HG02938 (cell line): Measurements from ENCODE around the gene FBXO2.
A peak's percentile ranks its signal among the peaks of the same experiment; 100 is the strongest.

ENCODE experiments used
- ATAC-seq: cut with Tn5 transposase; IDR thresholded peaks from one replicate; pipeline ENCODE4 v1.9.1; 2021; ENCODE audit warnings: mild to moderate bottlenecking, moderate library complexity; ENCODE audit not compliant: unreplicated experiment

Gene FBXO2

DNA sequence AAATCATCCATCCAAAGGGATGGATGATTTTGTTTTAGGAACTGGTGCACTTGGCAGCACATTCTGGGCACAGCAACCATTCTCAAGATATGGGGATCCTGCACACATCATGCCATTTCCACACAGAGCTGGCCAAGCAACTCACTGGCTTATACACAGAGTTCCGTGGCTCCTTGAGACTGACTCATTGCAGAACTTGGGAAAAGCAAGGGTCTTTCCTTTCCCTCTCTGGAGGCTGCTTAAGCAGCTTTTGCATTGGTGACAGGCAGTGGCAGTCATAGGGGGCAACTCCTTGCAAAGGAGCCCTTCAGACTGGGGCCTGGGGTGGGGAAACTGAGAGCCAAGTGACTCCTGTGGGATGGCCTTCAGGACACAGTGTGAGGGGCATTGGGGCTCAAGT is 28.6 kb upstream of the FBXO2 start:
- no peak for ATAC-seq

DNA sequence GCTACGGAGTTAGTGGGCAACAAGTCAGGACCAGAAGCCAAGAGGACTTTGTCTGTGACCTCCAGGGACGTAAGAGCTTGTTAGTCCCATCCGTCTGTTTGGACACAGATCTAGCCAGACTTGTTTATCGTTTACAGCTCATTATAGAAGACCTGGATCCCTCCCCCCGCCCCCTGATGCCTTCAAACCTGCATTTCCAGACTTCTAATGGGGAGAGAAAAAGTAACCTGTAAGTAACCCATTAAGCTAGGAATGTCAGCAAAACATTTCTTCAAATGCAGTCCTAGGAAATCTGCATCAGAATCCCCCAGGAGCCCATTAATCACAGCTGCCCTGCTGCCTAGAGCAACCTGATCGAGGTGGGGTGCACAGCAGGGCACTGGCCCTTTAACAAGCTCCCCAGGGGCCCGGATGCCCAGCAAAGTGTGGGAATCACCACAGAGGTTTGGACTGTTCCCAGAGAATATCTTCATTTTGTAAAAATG is 28.1 kb upstream of the FBXO2 start:
- no peak for ATAC-seq

DNA sequence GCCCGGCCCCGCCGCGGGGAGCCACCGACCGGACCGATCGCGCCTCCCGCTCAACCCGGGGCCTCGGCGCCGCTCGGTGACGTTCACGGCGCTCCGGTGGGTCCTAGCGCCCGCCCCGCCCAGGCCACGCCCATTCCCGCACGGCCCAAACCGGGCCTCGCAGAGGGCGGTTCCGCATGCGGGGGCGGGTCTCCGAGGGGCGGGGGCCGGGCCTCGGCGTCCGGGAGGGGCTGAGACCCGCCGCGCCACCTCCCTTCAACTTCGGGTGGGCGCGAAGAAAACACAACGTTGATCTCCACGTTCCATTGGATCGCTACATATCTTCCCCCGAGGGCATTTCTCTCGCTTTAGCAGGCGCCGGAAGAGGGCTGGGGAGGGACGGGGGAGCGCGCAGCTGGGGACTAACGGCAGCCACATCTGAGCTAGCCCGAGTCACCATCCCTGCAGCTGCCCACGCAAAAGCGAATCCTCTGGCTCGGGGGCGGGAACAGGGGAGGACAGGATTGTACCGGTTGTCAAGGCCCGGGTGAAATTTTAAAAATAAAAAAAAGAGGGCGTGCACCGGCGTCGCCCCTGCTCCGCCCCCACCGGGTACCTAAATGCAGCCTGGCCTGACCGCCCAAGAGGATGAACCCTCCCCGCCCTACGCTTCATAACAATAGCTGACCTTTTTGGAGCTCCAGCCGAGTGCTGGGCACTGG is 27.0 kb upstream of the FBXO2 start, which contains the start of gene MAD2L2:
MAD2L2 (minus strand) TSS at position 78 of the 701 bp plus-strand sequence. CDS start 547 bp downstream, outside the sequence.
- peak; percentile 60 for ATAC-seq

DNA sequence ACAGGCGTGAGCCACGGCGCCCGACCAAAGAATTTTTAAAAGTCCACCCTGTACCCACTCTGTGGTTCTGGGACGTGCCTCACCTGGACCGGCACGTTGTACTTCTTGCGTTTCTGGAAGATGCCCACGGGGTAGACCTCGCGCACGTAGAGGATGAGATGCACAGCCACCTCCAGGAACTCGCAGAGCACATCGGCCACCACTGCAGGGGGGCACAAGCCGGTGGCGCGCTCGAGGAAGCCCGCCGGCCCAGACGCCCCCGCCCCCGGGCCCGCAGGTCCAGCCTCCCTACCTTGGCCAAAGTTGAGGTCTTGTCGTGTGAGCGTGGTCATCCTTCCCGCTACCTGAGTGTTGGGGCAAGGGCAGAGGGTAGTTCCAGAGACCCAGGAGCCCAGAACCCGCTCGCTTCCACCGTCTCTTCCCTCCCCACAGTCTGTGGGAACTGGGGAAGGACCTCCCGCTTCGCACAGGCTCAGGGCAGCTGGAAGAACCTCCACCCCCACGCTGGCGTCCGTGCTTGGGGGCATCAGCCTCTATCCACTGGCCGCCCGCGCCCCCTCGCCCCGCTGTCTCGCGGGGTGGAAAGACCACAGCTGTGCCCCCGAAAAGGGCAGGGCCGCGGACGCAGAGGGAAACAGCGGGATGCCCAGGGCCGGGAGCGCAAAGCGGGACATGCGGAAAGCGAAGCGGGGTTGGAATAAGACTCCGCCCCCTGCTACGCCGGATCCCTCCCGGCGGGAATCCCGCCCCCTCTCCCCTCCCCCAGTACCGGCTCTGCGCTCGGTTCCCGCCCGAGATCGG is 26.2 kb upstream of the FBXO2 start:
- peak; percentile 32 for ATAC-seq

DNA sequence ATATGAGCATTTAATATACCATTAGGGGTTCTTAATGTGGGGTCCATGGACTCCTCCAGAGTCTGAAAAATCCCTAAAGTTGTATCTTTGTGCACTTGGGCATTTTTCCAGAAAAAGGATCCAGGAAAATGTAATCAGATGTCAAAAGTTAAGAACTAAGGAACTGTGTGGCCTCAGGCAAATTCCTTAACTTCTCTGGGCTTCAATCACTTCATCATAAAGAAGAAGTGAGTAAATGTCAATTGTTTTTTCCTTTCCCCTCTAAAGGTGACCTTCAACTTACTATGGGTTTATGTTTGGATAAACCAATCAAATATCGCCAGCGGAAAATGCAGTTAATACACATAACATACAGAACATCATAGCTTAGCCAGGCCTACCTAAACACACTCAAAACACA is 24.2 kb upstream of the FBXO2 start:
- ATAC-seq: no peak

DNA sequence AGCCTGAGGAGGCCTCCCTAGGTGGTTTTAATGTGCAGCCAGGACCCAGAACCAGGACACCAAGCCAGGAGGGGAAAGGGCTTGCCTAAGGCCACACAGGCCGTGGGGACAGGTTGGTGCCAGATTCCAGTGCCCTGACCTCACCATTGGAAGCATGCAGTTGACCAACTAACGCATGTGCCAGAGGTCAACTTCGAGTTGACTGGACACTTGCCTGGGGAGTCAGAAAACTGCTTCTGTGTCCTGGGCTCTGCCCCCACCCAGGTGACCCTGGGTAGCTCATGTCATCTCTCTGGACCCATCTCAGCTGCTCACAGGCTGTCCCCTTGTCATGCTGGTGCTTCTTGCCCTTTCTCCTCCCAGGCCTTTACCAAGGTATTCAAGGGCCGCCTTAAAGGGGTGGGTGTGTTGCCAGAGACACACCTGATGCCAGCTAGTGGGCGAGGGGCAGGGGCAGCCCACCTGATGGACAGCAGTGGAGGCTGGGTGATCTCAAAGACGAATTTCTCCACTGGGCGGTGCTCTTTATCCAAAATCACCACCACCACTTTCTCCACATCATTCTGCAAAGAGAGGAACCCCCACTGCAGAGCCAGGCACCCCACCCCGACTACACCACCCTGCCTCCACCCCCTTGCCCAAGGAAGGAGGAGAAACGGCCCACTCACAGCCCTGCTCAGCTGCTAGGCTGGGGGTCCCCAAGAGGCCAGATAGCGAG is 22.3 kb upstream of the FBXO2 start:
- no peak for ATAC-seq

DNA sequence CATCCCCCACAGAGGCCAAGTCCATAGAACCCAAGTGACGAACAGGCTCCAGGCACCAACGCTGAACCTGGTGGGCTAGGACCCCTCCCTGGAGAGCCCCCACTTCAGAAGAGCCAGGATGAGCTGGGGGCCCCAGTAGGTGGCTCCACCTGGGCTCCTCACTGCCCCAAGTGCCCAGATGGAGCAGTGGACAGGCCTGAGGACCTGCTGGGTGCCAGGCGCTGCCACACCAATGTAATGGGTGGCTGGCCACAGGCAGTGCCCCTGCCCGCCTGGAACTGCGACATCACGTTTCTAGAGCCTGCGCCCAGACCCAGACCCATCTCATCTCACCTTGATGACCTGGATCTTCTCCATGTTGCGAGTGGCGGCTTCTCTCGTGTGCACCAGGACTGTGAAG is 21.1 kb upstream of the FBXO2 start:
- no peak for ATAC-seq

DNA sequence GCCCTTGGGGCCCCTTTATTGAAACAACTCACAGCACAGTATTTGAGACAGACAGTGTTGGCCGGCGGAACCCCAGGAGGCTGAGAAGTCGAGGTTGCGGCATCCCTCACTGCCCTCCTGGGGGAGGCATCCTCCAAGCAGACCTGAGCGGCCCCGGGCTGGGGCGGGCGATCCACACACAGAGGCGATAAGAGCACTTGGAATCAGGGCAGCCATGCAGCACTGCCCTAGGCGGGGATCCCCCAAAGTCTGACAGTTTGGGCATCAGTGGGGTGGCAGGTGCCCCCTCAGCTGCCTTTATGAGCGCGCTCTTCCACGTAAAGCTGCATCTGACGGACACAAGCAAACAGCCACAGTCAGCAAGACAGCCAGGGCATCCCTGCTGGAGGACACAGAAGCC is 20.3 kb upstream of the FBXO2 start:
- no peak for ATAC-seq

DNA sequence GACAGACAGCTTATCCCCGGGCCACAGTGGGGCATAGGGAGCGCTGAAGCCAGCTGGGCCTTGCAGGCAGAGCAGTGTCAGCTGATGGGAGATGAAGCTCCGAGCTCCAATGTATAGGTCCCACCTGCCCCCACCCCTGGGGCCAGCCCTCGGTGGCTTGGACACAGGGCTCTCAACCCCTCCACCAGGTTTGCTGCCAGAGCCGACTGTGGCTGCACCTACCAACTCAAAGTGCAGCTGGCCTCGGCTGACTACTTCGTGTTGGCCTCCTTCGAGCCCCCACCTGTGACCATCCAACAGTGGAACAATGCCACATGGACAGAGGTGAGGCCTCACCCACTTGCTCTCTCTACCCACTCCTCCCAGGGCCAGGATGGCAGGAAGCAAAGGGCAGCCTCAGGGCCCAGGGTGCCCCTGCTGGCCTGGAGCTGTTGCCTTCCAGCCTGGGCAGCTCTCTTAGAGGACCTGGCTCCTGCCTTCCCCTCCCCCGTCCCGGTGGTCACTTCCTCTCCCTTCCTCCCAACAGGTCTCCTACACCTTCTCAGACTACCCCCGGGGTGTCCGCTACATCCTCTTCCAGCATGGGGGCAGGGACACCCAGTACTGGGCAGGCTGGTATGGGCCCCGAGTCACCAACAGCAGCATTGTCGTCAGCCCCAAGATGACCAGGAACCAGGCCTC is 19.0 kb upstream of the FBXO2 start:
- ATAC-seq: no peak

DNA sequence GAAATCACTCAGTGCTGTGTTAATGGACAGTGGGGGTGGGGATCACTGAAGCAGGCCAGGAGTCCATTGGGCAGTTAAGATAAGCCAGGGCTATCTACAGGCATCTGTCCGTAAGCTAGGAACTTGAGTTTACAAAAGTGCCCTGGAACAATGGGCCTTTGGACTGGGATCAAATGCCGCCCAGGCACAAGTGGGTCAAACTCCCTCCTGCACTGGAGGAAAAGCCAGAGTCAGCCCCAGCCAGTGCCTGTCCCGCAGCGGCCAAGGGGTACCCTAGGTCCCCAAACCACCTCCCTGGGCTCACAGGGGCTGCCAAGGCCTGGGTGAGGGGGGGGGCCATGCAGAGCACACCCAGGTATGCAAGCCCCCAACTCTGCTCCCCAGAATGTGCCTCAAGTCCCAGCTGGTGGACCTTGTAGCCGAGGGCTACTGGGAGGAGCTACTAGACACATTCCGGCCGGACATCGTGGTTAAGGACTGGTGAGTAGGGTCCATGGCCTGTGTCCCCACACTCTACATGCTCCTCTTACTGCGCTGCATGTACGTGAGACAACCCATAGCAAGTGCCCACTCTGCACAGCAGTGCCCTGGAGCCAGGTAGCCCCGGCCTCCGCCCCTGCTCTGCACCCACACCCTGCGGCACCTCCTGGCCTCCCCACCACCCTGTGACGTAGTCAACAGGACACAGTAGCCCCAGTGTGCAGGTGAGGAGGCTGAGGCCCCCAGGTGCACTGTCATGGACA is 17.5 kb upstream of the FBXO2 start:
- ATAC-seq: no peak

DNA sequence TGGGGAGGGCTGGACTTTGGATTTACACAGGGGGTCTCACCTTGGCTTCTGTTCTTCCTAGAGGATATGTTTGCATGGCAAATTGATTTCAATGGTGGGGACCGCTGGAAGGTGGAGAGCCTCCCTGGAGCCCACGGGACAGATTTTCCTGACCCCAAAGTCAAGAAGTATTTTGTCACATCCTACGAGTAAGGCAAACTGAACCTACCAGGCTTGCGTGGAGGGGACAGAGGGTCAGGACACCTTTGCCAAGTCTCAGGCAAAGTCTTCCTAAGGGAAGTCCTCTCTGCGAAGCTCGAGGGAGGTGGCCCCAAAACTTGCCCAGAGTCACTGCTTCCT is 16.9 kb upstream of the FBXO2 start:
- ATAC-seq: no peak

DNA sequence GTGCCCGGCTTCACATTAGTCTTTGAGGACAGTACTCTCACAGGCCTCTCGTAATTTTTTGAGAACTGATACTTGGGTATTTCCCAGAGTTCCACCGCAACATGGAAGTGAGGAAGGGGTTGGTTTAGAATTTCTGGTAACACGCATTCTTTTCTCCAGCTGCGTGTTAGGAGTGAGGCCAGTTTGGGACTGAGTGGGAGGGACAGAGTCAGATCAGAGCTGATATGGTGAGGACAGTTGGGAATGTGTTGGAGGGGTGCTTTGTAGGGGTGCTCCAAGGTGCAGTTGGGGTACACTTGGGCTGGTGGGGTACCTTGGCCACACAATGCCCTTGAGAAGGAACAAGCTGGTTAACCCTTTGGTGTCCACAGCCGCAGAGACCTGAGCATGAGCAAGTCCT is 16.5 kb upstream of the FBXO2 start:
- ATAC-seq: no peak

DNA sequence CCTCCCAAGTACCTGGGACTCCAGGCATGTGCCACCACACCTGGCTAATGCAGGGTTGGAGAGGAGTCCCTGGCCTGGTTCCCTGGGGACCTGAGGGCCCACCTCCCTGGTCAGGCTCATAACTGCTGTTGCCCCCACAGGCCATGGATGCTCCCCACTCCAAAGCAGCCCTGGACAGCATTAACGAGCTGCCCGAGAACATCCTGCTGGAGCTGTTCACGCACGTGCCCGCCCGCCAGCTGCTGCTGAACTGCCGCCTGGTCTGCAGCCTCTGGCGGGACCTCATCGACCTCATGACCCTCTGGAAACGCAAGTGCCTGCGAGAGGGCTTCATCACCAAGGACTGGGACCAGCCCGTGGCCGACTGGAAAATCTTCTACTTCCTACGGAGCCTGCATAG is 14.3 kb upstream of the FBXO2 start:
- no peak for ATAC-seq

DNA sequence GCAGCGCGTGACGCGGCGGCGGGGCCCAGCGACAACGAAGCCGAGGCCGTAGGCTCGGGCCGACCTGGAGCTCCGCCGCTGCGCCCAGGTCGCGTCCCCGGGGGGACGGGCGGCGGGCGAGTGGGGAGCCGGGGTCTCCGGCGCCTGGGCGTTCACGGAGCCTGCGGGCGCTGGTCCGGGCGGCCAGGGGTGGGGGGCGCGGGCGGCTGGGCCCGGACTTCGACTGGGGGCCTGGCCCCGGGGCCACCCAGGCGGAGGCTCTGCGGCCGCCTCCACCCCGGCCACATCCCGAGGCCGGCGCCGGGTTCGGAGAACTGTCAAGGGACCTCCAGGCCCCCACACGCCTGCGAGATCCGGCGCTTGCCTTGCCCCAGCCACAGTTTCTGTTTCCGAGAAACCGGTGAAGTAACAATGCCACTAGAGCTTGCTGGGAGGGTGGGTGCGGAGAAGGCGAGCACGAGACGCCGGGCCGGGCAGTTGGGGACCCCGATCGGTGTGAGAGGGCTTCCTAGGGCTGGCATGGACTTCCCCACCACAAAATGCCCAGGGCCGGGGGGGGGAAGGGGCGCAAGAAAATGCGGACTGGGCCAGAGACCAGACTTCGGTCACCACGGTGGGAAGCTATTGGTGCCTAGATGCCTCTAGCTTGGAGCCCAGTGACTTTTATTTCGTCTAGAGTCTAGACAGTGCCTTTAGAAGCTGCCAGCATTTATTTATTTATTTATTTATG is 10.3 kb upstream of the FBXO2 start:
- peak; percentile 48 for ATAC-seq

DNA sequence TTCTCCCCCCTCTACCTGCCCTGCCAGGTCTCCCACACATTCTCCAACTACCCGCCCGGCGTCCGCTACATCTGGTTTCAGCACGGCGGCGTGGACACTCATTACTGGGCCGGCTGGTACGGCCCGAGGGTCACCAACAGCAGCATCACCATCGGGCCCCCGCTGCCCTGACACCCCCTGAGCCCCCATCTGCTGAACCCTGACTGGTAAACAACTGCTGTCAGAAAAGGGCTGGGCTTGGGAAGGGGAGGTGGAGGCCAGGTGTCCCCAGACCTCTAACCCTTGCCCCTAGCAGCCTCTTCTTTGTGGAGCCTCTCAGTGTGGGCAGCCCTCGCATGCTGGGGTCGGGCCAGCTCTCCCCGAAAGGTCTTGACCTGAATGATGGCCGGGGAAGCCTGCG is 6.9 kb upstream of the FBXO2 start:
- no peak for ATAC-seq

DNA sequence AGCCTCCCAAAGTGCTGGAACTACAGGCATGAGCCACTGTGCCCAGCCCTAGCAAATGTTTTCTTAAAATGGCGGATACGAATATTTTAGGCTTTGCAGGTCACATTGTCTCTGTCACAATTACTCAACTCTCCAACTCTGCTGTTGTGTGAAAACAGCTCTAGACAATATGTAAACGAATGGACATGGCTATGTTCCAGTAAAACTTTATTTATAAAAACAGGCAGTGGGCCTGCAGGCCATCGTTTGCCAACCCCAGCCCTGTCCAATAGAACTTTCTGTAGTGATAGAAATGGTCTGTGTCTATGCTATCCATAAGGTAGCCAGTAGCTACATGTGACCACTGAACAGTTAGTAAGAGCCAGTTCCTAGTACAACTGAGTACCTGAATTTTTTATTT is 5.5 kb upstream of the FBXO2 start:
- no peak for ATAC-seq

DNA sequence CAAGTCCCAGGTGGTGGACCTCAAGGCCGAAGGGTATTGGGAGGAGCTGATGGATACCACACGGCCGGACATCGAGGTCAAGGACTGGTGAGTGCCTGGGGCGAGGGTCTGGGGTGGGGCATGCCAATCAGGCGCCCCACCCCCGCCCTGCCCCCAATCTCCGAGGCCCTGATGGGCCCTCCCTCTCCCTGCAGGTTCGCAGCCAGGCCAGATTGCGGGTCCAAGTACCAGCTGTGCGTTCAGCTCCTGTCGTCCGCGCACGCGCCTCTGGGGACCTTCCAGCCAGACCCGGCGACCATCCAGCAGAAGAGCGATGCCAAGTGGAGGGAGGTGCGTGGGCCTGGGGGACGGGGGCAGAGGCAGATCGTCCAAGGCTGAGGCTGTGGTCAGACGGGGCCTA is 4.3 kb upstream of the FBXO2 start:
- ATAC-seq: no peak

DNA sequence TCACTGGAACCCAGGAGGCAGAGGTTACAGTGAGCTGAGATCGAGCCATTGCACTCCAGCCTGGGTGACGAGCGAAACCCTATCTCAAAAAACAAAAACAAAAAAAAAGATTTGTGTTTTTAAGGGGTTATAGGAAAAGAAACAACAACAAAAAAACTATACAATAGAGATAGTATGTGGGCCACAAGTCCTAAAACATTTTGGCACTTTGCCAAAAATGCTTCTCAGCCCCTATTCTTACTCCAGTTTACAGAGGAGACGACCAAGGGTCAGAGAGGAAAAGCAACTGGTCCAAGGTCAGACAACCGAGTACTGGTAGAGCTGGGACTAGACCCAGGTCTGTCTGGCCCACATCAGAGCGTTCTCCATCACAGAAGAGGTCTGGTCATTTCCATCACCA is 3.4 kb upstream of the FBXO2 start:
- ATAC-seq: no peak

DNA sequence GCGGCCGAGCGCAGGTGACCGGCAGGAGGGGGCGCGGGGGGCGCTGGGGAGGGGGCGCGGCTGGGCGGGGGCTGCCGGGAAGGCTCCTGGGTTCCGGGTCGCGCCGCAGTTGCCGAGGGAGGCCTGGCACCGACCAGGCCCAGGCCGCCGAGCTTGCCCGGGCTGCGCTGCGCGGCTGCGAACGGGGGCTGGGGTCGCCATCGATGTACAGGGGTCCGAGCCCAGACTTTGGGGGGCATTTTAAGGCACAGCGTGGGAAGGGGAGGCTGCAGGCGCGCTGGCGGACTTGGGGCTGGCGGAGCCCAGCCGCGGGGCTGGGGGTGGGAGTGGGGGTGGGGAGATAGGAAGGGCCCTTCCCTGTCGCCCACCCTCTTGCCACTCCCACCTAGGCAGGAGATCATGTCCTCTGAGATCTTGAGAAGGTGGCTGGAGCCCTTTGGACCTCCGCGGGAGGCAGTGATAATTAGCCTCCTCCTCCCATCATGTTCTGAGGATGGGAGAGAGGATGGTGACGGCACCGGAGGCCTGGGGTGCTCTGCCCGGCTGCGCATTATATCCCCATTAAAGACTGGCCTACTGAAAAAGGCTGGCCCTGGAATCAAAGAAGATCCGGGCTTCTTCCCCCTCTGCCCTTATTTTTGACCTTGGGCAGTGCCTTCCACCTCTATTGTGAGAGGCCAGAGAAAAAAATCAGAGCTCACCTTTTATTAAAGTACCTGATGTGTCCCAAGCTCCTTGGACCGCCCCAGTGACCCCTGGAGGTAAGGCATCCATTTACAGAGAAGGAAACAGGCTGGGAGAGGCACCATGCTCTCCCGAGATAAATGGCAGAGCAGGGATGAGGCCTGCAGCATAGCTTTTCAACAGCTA is 945 bp upstream of the FBXO2 start:
- no peak for ATAC-seq
